DOHH2 (cell line): ENCODE results near the gene ALG12.

Experiments used
- EZH2phosphoT487 ChIP-seq: fragments of 200-600 bp; sonication (generic); IDR thresholded peaks from 2 replicates; pipeline ENCODE4 v1.6.1; 2017; ENCODE audit warnings: borderline replicate concordance, mild to moderate bottlenecking, antibody characterized with exemption, low read length, moderate library complexity, mixed read lengths
- TF ChIP-seq, protein P1 (sequence below): fragments of 200-600 bp; sonication (generic); IDR thresholded peaks from one replicate; pipeline ENCODE4 v1.5.1; 2014; ENCODE audit warnings: antibody characterized with exemption, mild to moderate bottlenecking, low read depth, low read length; ENCODE audit not compliant: poor library complexity, severe bottlenecking

DNA sequence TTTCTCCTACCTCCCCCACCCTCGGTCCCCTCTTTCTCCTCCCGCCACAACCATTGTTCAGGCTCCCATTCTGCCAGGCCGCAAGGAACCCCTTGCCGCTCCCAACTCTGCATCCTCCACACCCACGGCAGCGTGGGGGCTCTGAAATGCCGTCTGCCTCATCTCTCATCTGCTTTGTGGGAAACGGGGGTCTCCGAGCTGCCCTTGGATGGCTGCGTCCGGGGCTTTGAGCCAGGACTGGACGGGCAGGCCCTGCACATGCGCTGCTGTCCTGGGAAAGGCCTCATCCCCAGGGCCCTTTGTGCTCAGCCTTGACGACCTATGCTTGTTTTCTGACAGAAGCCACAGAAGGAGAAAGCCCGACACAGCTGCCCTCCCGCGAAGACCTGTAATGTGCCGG is 8.7 kb upstream of the ALG12 start:
- TF ChIP-seq, protein P1, sequence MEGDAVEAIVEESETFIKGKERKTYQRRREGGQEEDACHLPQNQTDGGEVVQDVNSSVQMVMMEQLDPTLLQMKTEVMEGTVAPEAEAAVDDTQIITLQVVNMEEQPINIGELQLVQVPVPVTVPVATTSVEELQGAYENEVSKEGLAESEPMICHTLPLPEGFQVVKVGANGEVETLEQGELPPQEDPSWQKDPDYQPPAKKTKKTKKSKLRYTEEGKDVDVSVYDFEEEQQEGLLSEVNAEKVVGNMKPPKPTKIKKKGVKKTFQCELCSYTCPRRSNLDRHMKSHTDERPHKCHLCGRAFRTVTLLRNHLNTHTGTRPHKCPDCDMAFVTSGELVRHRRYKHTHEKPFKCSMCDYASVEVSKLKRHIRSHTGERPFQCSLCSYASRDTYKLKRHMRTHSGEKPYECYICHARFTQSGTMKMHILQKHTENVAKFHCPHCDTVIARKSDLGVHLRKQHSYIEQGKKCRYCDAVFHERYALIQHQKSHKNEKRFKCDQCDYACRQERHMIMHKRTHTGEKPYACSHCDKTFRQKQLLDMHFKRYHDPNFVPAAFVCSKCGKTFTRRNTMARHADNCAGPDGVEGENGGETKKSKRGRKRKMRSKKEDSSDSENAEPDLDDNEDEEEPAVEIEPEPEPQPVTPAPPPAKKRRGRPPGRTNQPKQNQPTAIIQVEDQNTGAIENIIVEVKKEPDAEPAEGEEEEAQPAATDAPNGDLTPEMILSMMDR = no peak
- no peak for TF ChIP-seq EZH2phosphoT487
